HepG2 (cell line): ENCODE results near the gene ATXN7L3. TPM values are rescaled to one million over a fixed set of nuclear protein-coding genes. Genes with fewer than 3 reads are reported as not detected.

Experiments
- ATF7-NPFF ChIP-seq: sonication (generic); formaldehyde crosslinking; IDR thresholded peaks from 2 replicates; pipeline ENCODE4 v1.8.1; 2023; ENCODE audit warnings: mild to moderate bottlenecking, low read depth, missing genetic modification reagents, moderate library complexity
- EED ChIP-seq: sonication (generic); formaldehyde crosslinking; IDR thresholded peaks from 2 replicates; pipeline ENCODE4 v1.5.0; 2020; ENCODE audit warnings: mild to moderate bottlenecking, missing genetic modification reagents
- MYNN ChIP-seq: sonication (generic); formaldehyde crosslinking; IDR thresholded peaks from 2 replicates; pipeline ENCODE4 v1.4.0; 2020; ENCODE audit warnings: mild to moderate bottlenecking, low read depth, missing genetic modification reagents
- NCOA1 ChIP-seq: sonication (generic); formaldehyde crosslinking; IDR thresholded peaks from 2 replicates; pipeline ENCODE4 v1.9.0; 2021; ENCODE audit warnings: missing genetic modification reagents
- RBFOX2 ChIP-seq: fragments of 200-400 bp; formaldehyde crosslinking; IDR thresholded peaks from 2 replicates; pipeline ENCODE4 v1.6.1; 2017; ENCODE audit warnings: low read depth, mild to moderate bottlenecking, low read length
- RFX1 ChIP-seq: fragments of 450-650 bp; IDR thresholded peaks from 2 replicates; pipeline ENCODE4 v1.6.1; 2017
- SNAPC5 ChIP-seq: sonication (generic); formaldehyde crosslinking; IDR thresholded peaks from 2 replicates; pipeline ENCODE4 v1.8.1; 2023; ENCODE audit warnings: mild to moderate bottlenecking, missing genetic modification reagents, borderline replicate concordance
- TOPORS ChIP-seq: sonication (generic); formaldehyde crosslinking; IDR thresholded peaks from 2 replicates; pipeline ENCODE4 v1.8.0; 2023; ENCODE audit warnings: mild to moderate bottlenecking, missing genetic modification reagents
- TRAFD1 ChIP-seq: sonication (generic); formaldehyde crosslinking; IDR thresholded peaks from 2 replicates; pipeline ENCODE4 v1.5.1; 2020; ENCODE audit warnings: missing genetic modification reagents, mild to moderate bottlenecking, borderline replicate concordance
- ZNF205 ChIP-seq: IDR thresholded peaks from 2 replicates; pipeline ENCODE4 v1.6.1; 2018; ENCODE audit warnings: missing biosample characterization, missing genetic modification reagents
- ZNF644 ChIP-seq: IDR thresholded peaks from 2 replicates; pipeline ENCODE4 v1.6.1; 2016; ENCODE audit warnings: low read depth
- ZNF773 ChIP-seq: sonication (generic); formaldehyde crosslinking; IDR thresholded peaks from 2 replicates; pipeline ENCODE4 v1.4.0; 2020; ENCODE audit warnings: missing genetic modification reagents, borderline replicate concordance
- polyA plus RNA-seq, 8 experiments: library from polyadenylated mRNA; depleted of rRNA in 3 of 8; stranded (reverse) in 7 of 8; unstranded in 1 of 8; fragments of >200 nt; fragmentation: Illumina TruSeq in 4 of 8; extraction: Trizol in 4 of 8; gene quantifications; 2 replicates each; pipeline versions ENCODE4 v1.2.1 to v1.2.3, GENCODE V29; 2011 to 2016; ENCODE audit warnings: low read depth in 4 of 8, missing spikeins in 1 of 8, mixed read lengths in 1 of 8; ENCODE audit not compliant: insufficient read depth in 1 of 8
- total RNA-seq, 5 experiments: library from RNA; depleted of rRNA; stranded (reverse); fragments of >200 nt; fragmentation: Illumina TruSeq; extraction: Trizol; gene quantifications; 2 replicates each; pipeline ENCODE4 v1.2.3, GENCODE V29; 2016; ENCODE audit warnings: low read depth in 1 of 5
- TF ChIP-seq, protein P1 (sequence below): sonication (generic); formaldehyde crosslinking; IDR thresholded peaks from 2 replicates; pipeline ENCODE4 v1.5.1; 2020; ENCODE audit warnings: missing genetic modification reagents, mild to moderate bottlenecking, borderline replicate concordance
- TF ChIP-seq, protein P2 (sequence below): sonication (generic); formaldehyde crosslinking; IDR thresholded peaks from 2 replicates; pipeline ENCODE4 v1.4.0; 2020; ENCODE audit warnings: low read depth, missing genetic modification reagents
- TF ChIP-seq, protein P3 (sequence below): sonication (generic); formaldehyde crosslinking; IDR thresholded peaks from 2 replicates; pipeline ENCODE4 v1.5.1; 2020; ENCODE audit warnings: missing genetic modification reagents, mild to moderate bottlenecking, borderline replicate concordance
- TF ChIP-seq, protein P4 (sequence below): sonication (generic); formaldehyde crosslinking; IDR thresholded peaks from 2 replicates; pipeline ENCODE4 v1.4.0; 2020; ENCODE audit warnings: missing genetic modification reagents, mild to moderate bottlenecking, borderline replicate concordance
- TF ChIP-seq, protein P5 (sequence below): sonication (generic); formaldehyde crosslinking; IDR thresholded peaks from 2 replicates; pipeline ENCODE4 v1.5.0; 2020; ENCODE audit warnings: missing genetic modification reagents

Gene ATXN7L3
- total and polyA plus RNA-seq, 2 of the 13 experiments (the other 11 are each of a cell fraction or from before 2014, with no cell fraction given): 44.5 to 59.1 TPM

DNA sequence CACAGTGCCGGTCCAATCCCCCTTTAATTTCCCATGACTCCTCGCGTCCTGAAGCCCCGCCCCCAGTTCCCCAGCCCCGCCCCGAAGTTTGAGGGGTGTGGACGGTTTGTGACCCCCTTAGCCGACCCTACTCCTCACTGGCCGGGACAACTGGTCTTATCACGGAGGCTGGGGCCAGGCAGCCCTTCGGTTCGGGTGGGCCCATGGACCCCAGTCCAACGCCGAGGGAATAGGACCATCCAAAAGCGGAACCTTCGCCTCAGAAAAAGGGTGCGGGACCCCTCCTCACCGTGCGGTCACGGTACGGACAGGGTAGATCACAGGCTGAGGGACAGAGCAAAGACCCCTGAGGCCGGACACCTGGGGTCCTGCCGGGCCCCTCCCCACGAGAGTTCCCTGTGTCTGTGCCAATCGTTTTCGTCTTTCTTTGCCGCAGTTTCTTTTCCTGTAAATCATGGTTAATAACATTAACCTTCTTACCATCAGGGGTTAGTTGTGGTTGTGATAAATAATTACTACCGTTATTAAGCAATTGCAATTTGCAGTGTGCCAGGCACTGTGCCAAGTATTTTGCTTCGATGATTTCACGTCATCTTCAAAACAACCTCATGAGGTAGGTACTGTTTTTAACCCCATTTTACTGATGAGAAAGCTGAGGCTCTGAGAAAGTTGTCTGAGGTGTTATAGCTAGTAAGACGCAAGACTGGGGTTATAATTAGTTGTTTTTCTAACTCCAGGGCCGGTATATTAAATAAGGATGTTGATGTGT is 12.4 kb downstream of the ATXN7L3 start (continued):
- TF ChIP-seq TRAFD1 (CRISPR knock-in tag) (no peak; the same call in 1 of the 2 replicates), ZNF773 (CRISPR knock-in tag) (no peak), EED (CRISPR knock-in tag) (peak; percentile 26; the same call in 1 of the 2 replicates), NCOA1 (no peak), RBFOX2 (no peak), MYNN (CRISPR knock-in tag) (no peak), ATF7-NPFF (CRISPR knock-in tag) (no peak), TOPORS (no peak), ZNF205 (CRISPR knock-in tag) (no peak), RFX1 (no peak), SNAPC5 (CRISPR knock-in tag) (no peak), ZNF644 (CRISPR knock-in tag) (no peak)
- TF ChIP-seq, protein P1, sequence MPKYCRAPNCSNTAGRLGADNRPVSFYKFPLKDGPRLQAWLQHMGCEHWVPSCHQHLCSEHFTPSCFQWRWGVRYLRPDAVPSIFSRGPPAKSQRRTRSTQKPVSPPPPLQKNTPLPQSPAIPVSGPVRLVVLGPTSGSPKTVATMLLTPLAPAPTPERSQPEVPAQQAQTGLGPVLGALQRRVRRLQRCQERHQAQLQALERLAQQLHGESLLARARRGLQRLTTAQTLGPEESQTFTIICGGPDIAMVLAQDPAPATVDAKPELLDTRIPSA: no peak
- TF ChIP-seq, protein P2, sequence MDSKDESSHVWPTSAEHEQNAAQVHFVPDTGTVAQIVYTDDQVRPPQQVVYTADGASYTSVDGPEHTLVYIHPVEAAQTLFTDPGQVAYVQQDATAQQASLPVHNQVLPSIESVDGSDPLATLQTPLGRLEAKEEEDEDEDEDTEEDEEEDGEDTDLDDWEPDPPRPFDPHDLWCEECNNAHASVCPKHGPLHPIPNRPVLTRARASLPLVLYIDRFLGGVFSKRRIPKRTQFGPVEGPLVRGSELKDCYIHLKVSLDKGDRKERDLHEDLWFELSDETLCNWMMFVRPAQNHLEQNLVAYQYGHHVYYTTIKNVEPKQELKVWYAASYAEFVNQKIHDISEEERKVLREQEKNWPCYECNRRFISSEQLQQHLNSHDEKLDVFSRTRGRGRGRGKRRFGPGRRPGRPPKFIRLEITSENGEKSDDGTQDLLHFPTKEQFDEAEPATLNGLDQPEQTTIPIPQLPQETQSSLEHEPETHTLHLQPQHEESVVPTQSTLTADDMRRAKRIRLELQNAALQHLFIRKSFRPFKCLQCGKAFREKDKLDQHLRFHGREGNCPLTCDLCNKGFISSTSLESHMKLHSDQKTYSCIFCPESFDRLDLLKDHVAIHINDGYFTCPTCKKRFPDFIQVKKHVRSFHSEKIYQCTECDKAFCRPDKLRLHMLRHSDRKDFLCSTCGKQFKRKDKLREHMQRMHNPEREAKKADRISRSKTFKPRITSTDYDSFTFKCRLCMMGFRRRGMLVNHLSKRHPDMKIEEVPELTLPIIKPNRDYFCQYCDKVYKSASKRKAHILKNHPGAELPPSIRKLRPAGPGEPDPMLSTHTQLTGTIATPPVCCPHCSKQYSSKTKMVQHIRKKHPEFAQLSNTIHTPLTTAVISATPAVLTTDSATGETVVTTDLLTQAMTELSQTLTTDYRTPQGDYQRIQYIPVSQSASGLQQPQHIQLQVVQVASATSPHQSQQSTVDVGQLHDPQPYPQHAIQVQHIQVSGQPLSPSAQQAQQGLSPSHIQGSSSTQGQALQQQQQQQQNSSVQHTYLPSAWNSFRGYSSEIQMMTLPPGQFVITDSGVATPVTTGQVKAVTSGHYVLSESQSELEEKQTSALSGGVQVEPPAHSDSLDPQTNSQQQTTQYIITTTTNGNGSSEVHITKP (CRISPR knock-in tag): no peak
- TF ChIP-seq, protein P3, sequence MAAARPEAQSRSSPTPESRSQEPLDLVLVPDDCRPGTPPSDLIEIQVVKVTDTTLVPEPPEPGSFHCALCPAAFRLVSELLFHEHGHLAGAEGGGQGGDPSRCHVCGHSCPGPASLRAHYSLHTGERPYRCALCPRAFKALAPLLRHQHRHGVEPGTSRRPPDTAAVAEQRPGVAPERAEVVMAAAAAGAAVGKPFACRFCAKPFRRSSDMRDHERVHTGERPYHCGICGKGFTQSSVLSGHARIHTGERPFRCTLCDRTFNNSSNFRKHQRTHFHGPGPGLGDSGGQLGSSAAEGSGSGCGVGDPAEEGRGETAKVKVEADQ (CRISPR knock-in tag): peak; percentile 99
- TF ChIP-seq, protein P4, sequence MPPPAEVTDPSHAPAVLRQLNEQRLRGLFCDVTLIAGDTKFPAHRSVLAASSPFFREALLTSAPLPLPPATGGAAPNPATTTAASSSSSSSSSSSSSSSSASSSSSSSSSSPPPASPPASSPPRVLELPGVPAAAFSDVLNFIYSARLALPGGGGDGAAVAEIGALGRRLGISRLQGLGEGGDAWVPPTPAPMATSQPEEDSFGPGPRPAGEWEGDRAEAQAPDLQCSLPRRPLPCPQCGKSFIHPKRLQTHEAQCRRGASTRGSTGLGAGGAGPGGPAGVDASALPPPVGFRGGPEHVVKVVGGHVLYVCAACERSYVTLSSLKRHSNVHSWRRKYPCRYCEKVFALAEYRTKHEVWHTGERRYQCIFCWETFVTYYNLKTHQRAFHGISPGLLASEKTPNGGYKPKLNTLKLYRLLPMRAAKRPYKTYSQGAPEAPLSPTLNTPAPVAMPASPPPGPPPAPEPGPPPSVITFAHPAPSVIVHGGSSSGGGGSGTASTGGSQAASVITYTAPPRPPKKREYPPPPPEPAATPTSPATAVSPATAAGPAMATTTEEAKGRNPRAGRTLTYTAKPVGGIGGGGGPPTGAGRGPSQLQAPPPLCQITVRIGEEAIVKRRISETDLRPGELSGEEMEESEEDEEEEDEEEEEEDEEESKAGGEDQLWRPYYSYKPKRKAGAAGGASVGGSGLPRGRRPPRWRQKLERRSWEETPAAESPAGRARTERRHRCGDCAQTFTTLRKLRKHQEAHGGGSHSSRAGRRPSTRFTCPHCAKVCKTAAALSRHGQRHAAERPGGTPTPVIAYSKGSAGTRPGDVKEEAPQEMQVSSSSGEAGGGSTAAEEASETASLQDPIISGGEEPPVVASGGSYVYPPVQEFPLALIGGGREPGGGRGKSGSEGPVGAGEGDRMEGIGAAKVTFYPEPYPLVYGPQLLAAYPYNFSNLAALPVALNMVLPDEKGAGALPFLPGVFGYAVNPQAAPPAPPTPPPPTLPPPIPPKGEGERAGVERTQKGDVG (CRISPR knock-in tag): no peak
- TF ChIP-seq, protein P5, sequence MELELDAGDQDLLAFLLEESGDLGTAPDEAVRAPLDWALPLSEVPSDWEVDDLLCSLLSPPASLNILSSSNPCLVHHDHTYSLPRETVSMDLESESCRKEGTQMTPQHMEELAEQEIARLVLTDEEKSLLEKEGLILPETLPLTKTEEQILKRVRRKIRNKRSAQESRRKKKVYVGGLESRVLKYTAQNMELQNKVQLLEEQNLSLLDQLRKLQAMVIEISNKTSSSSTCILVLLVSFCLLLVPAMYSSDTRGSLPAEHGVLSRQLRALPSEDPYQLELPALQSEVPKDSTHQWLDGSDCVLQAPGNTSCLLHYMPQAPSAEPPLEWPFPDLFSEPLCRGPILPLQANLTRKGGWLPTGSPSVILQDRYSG (CRISPR knock-in tag): no peak
